Astrocyte (in vitro differentiated cells and primary cell): Measurements from ENCODE around the gene TAF8. TPM values are rescaled to one million over a fixed set of nuclear protein-coding genes. Genes with fewer than 3 reads are reported as not detected.

ENCODE experiments used
- DNase-seq: peaks from one replicate; pipeline ENCODE4 v3.0.0-alpha.2; 2010; ENCODE audit warnings: low read depth
- FAIRE-seq: peaks from 2 replicates; lab custom pipeline; 2011; peaks lifted over from hg19 to GRCh38; lab: Jason Lieb, UNC
- H2AFZ ChIP-seq: 2 replicates; pipeline ENCODE4 v1.6.0; 2012; ENCODE audit warnings: low read depth, low read length, inconsistent platforms
- H3K27ac ChIP-seq: 2 replicates; pipeline ENCODE4 v1.5.1; 2011; ENCODE audit warnings: low read depth, low read length, inconsistent platforms
- H3K27me3 ChIP-seq: 2 replicates; pipeline ENCODE4 v1.6.0; 2011; ENCODE audit warnings: low read length, inconsistent platforms; ENCODE audit not compliant: insufficient read depth
- H3K36me3 ChIP-seq: 2 replicates; pipeline ENCODE4 v1.5.1; 2011; ENCODE audit warnings: low read length, inconsistent platforms; ENCODE audit not compliant: insufficient read depth
- H3K4me1 ChIP-seq: 2 replicates; pipeline ENCODE4 v1.5.1; 2011; ENCODE audit warnings: low read length, inconsistent platforms; ENCODE audit not compliant: insufficient read depth
- H3K4me2 ChIP-seq: 2 replicates; pipeline ENCODE4 v1.6.0; 2012; ENCODE audit warnings: low read length, inconsistent platforms
- H3K4me3 ChIP-seq: 2 replicates; pipeline ENCODE4 v1.5.1; 2011; ENCODE audit warnings: low read depth, mild to moderate bottlenecking, low read length, inconsistent platforms; ENCODE audit not compliant: insufficient read depth
- H3K79me2 ChIP-seq: 2 replicates; pipeline ENCODE4 v1.6.0; 2012; ENCODE audit warnings: mild to moderate bottlenecking, low read length, inconsistent platforms; ENCODE audit not compliant: insufficient read depth
- H3K9ac ChIP-seq: 2 replicates; pipeline ENCODE4 v1.6.0; 2012; ENCODE audit warnings: mild to moderate bottlenecking, low read length, inconsistent platforms
- H3K9me3 ChIP-seq: 2 replicates; pipeline ENCODE4 v1.5.1; 2012; ENCODE audit warnings: low read depth, mild to moderate bottlenecking, low read length, inconsistent platforms; ENCODE audit not compliant: insufficient read depth
- H4K20me1 ChIP-seq: 2 replicates; pipeline ENCODE4 v1.6.0; 2012; ENCODE audit warnings: low read length, inconsistent platforms; ENCODE audit not compliant: insufficient read depth
- H3K27ac Mint-ChIP-seq: one replicate; pipeline ENCODE4 v1.8.0; 2021; ENCODE audit warnings: mild to moderate bottlenecking, mixed read lengths; ENCODE audit not compliant: unreplicated experiment
- H3K27me3 Mint-ChIP-seq: one replicate; pipeline ENCODE4 v1.8.0; 2021; ENCODE audit warnings: low read depth, mixed read lengths; ENCODE audit not compliant: unreplicated experiment
- H3K36me3 Mint-ChIP-seq: one replicate; pipeline ENCODE4 v1.8.0; 2021; ENCODE audit warnings: low read depth, mixed read lengths; ENCODE audit not compliant: unreplicated experiment
- H3K4me1 Mint-ChIP-seq: one replicate; pipeline ENCODE4 v1.8.0; 2021; ENCODE audit warnings: low read depth, mixed read lengths; ENCODE audit not compliant: unreplicated experiment
- H3K4me3 Mint-ChIP-seq: one replicate; pipeline ENCODE4 v1.8.0; 2021; ENCODE audit warnings: mild to moderate bottlenecking, moderate library complexity, mixed read lengths; ENCODE audit not compliant: unreplicated experiment
- H3K9me3 Mint-ChIP-seq: one replicate; pipeline ENCODE4 v1.8.0; 2021; ENCODE audit warnings: mild to moderate bottlenecking, mixed read lengths; ENCODE audit not compliant: unreplicated experiment
- CTCF ChIP-seq: IDR thresholded peaks from 2 replicates; pipeline ENCODE4 v1.5.1; 2011; ENCODE audit warnings: low read depth, mild to moderate bottlenecking, inconsistent platforms, low read length, moderate library complexity; ENCODE audit not compliant: insufficient read depth
- EZH2 ChIP-seq: IDR thresholded peaks from 2 replicates; pipeline ENCODE4 v1.6.1; 2012; ENCODE audit warnings: mild to moderate bottlenecking, low read length, inconsistent platforms; ENCODE audit not compliant: insufficient read depth
- total RNA-seq: library from RNA; stranded (reverse); gene quantifications from 2 replicates; pipeline ENCODE4 v1.2.1, GENCODE V29; 2021

The TAF8 gene
- total RNA-seq, 1 donor from 2014 or later: 14.8 TPM

GRCh38 chr6:42059743-42060142, 9.4 kb downstream of the TAF8 start:
- no peaks in the 10 kb centered on the region for H3K9me3 Mint-ChIP-seq
- no peak for FAIRE-seq

GRCh38 chr6:42066156-42066675, 15.9 kb downstream of the TAF8 start:
- Histone ChIP-seq H2AFZ (no peak overlapping the region), H3K36me3 (peaks cover 29% of the 10 kb centered on the region), H3K9ac (no peak overlapping the region), H3K4me2 (no peak overlapping the region), H3K27me3 (no peaks in the 10 kb centered on the region), H3K4me3 (no peak overlapping the region), H4K20me1 (no peaks in the 10 kb centered on the region), H3K79me2 (no peaks in the 10 kb centered on the region), H3K9me3 (no peaks in the 10 kb centered on the region), H3K4me1 (no peaks in the 10 kb centered on the region), H3K27ac (no peak overlapping the region)
- H3K4me3 Mint-ChIP-seq: no peak overlapping the region
- no peaks in the 10 kb centered on the region for H3K9me3 Mint-ChIP-seq
- H3K27me3 Mint-ChIP-seq: no peaks in the 10 kb centered on the region
- no peak for DNase-seq
- H3K27ac Mint-ChIP-seq: no peak overlapping the region
- FAIRE-seq: no peak
- H3K36me3 Mint-ChIP-seq: peaks cover 19% of the 10 kb centered on the region
- H3K4me1 Mint-ChIP-seq: no peaks in the 10 kb centered on the region
- no peak for TF ChIP-seq EZH2
- no peak for TF ChIP-seq CTCF

More at GRCh38 chr6:42059743-42060142, 9.4 kb downstream of the TAF8 start:
- no peak overlapping the region for H3K27ac Mint-ChIP-seq
- Histone ChIP-seq H3K4me1 (no peaks in the 10 kb centered on the region), H2AFZ (no peak overlapping the region), H3K9me3 (no peaks in the 10 kb centered on the region), H4K20me1 (no peaks in the 10 kb centered on the region), H3K9ac (no peak overlapping the region), H3K4me2 (no peak overlapping the region), H3K4me3 (no peak overlapping the region), H3K79me2 (no peaks in the 10 kb centered on the region), H3K27ac (no peak overlapping the region), H3K36me3 (peaks cover 32% of the 10 kb centered on the region), H3K27me3 (no peaks in the 10 kb centered on the region)
- H3K27me3 Mint-ChIP-seq: no peaks in the 10 kb centered on the region
- TF ChIP-seq EZH2: no peak
- no peak for TF ChIP-seq CTCF
- DNase-seq: no peak
- no peak overlapping the region for H3K4me3 Mint-ChIP-seq
- no peaks in the 10 kb centered on the region for H3K4me1 Mint-ChIP-seq
- peaks cover 35% of the 10 kb centered on the region for H3K36me3 Mint-ChIP-seq

- Mint-ChIP-seq H3K4me1 (no peaks in the 10 kb centered on the region), H3K4me3 (no peak overlapping the region), H3K36me3 (peaks cover 17% of the 10 kb centered on the region), H3K27me3 (no peaks in the 10 kb centered on the region), H3K27ac (no peak overlapping the region), H3K9me3 (no peaks in the 10 kb centered on the region)
- TF ChIP-seq EZH2 (no peak), CTCF (no peak)
- no peaks in the 10 kb centered on the region for H3K4me1 ChIP-seq
- H3K9ac ChIP-seq: no peak overlapping the region
- no peak for FAIRE-seq
- no peak overlapping the region for H3K4me3 ChIP-seq
- no peaks in the 10 kb centered on the region for H3K27me3 ChIP-seq
- no peak for DNase-seq
- H3K27ac ChIP-seq: no peak overlapping the region
- H4K20me1 ChIP-seq: no peaks in the 10 kb centered on the region
- no peaks in the 10 kb centered on the region for H3K79me2 ChIP-seq
- peaks cover 34% of the 10 kb centered on the region for H3K36me3 ChIP-seq
- H3K4me2 ChIP-seq: no peak overlapping the region
- no peaks in the 10 kb centered on the region for H3K9me3 ChIP-seq
- H2AFZ ChIP-seq: no peak overlapping the region
Measured at GRCh38 chr6:42068173-42068572, 17.8 kb downstream of the TAF8 start.
